Choroid plexus epithelial cell (primary cell): ENCODE results near the gene YPEL2.
A peak's percentile ranks its signal among the peaks of the same experiment; 100 is the strongest.

Experiments
- DNase-seq: peaks from one replicate; pipeline ENCODE4 v3.0.0-alpha.2; 2010; ENCODE audit warnings: low read depth
- H3K4me3 ChIP-seq: 2 replicates; pipeline ENCODE4 v1.5.1; 2011; ENCODE audit warnings: low read depth, mild to moderate bottlenecking, control low read depth, low read length, moderate library complexity
- TF ChIP-seq, protein P1 (sequence below): conservative IDR thresholded peaks from 2 replicates; pipeline ENCODE4 v1.5.1; 2011; ENCODE audit warnings: low read depth, mild to moderate bottlenecking, control low read depth, inconsistent platforms, low read length, moderate library complexity

Gene YPEL2

DNA sequence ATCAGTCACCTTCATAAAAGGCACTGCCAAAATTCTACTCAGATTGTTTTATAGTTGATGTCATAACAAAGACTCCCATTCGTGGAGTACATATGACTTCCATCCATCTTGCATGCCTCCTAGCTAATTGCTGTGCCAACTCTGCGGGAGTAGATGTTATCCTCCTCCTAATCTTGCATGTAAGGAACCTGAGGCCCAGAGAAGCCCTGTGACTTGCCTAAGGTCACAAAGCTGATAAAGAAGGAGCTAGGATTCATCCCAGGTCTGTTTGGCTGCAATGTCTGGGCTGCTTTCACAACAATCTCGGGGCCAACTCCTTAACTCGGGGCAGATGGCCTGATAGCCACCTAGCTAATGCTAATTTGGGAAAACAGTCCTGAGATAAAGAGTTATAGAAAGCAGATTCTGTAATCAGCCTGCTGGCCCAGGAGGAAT, 87.3 kb downstream of the YPEL2 start:
- TF ChIP-seq, protein P1, sequence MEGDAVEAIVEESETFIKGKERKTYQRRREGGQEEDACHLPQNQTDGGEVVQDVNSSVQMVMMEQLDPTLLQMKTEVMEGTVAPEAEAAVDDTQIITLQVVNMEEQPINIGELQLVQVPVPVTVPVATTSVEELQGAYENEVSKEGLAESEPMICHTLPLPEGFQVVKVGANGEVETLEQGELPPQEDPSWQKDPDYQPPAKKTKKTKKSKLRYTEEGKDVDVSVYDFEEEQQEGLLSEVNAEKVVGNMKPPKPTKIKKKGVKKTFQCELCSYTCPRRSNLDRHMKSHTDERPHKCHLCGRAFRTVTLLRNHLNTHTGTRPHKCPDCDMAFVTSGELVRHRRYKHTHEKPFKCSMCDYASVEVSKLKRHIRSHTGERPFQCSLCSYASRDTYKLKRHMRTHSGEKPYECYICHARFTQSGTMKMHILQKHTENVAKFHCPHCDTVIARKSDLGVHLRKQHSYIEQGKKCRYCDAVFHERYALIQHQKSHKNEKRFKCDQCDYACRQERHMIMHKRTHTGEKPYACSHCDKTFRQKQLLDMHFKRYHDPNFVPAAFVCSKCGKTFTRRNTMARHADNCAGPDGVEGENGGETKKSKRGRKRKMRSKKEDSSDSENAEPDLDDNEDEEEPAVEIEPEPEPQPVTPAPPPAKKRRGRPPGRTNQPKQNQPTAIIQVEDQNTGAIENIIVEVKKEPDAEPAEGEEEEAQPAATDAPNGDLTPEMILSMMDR = no peak
- no peak overlapping the region for H3K4me3 ChIP-seq
- DNase-seq = no peak

DNA sequence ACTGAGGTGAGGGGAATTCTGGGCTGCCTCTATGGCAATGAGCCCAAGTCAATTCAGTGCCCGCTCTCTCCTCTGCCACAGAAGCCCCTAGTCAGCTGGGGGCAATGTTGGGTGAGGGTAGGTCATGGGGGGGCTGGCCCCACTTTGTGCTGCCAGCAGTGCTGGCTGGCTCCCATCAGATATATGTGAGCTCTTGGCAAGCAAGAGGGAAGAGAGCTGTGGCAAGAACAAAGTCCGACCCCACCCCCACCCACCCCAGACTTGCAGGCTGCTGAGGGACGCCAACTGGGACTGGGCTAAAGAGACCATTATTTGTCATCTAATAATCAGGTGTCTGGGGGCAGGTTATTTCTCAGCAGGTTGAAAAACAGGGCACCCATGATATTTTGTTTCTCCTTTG, 89.4 kb downstream of the YPEL2 start:
- DNase-seq = no peak
- TF ChIP-seq, protein P1 = no peak
- H3K4me3 ChIP-seq = no peak overlapping the region

DNA sequence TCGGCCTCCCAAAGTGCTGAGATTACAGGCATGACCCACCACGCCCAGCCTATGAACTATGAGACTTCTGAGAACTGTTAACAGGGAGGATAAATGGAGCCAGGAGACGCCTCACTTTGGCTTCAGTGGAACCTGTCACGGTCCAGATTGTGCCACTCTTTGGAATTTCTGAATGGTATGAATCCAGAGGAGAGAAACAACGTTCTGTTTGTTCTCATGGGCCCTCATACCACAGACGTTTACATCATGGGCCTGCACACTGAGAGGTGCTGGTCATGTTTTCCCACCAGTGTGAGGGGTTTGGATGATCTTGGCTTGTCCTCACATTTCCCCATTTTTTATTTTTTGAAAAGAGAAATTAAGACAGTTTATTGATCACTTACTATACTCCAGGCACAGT, 90.3 kb downstream of the YPEL2 start:
- H3K4me3 ChIP-seq = no peak overlapping the region
- TF ChIP-seq, protein P1 = no peak
- DNase-seq = no peak

DNA sequence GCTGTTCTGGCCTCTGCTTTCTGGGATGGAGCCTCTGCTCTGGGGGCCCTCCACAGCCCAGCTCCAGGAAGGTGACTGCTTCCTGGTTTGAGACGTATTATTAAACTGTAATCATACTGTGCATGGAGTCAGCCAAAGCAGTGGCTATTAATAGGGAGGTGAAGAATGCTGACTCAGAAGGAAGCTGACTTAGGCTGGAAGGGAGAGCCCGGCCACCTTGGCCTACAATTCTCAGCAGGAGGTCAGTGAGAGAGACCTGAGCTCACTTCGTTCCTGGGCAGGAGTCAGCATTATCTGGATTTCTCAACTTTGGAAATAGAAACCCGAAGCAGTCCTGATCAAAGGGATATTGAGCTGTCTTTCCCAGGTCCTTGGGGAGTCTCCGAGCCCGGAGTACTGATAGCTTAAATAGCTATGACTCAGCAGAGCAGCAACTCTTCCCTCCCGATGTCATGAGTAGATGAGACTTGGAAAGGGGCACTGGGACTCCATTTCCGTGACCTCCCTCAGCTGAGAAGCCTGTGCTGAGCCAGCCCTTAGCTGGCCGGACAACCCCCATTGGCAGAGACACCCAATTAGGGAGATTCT, 91.8 kb downstream of the YPEL2 start:
- H3K4me3 ChIP-seq = no peak overlapping the region
- TF ChIP-seq, protein P1 = no peak
- peak; percentile 78 for DNase-seq

DNA sequence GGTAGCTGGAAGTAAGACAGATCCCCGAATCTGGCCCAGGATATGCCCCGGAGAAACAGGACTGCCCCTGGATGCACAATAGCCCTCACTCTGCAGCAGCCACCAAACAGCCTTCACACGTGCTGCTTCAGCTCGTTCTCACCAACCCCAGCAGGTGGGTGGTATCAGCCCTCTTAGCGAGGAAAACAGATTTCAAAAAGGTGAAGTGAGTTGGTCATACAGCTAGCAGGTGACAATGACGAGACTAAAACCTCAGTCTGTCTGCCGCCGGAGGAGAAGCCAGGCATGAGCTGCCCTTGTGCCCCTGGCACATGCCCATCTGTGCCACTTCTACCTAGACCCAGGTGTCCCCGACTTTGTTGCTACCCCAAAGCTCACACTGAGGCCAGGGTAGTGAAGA, 92.4 kb downstream of the YPEL2 start:
- DNase-seq = no peak
- TF ChIP-seq, protein P1 = no peak
- no peak overlapping the region for H3K4me3 ChIP-seq

DNA sequence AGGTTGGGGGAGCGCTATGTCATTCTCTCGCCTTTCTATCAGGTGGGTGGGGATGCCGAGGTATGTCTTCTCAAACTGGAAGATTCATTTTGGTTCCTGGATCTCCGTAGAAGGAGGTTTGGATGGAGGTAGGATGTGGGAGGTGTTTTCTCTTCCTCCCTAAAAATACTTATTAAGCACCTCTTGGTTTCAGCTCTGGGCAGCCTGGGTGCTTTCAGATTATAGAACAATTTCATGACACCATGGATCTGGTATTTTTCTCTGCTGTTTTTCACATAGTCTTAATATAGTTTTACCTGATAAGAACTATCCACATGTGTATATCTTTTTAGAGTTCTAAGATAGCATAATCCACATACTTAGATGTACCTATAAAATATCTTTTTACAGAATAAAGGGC, 92.9 kb downstream of the YPEL2 start:
- DNase-seq = peak; percentile 12
- TF ChIP-seq, protein P1 = no peak
- no peak overlapping the region for H3K4me3 ChIP-seq
